T-helper 2 cell treated with Interferon-gamma antibody and Interleukin-4, amounts not matched to agents 100 ng/mL and 5 ng/mL, for 36 hours (primary cell): ENCODE measurements around the gene LSMEM2. TPM values are rescaled to one million over a fixed set of nuclear protein-coding genes. Genes with fewer than 3 reads are reported as not detected.
"Not testable (repeated sequence)": the region's sequence is repeated elsewhere in the genome, so short reads cannot be mapped to it uniquely, and the experiment has no call there.

ENCODE experiments used
- intact Hi-C: fragments of 100-400 bp; cut with micrococcal nuclease; formaldehyde crosslinking; loops from one replicate; pipeline ENCODE4 v1.15.1; 2023
- total RNA-seq: library from RNA; stranded (reverse); gene quantifications from 2 replicates; pipeline ENCODE4 v1.2.3, GENCODE V29; 2022

LSMEM2 gene
- total RNA-seq, 1 donor from 2014 or later, result not detected

GRCh38 chr3:50263478-50264382, 15.2 kb upstream of the LSMEM2 start:
- intact Hi-C loops, result no loop called here

- intact Hi-C loops, result no loop called here
Observed at GRCh38 chr3:50264383-50264963, 14.4 kb upstream of the LSMEM2 start.

GRCh38 chr3:50264964-50265485, 13.9 kb upstream of the LSMEM2 start:
- intact Hi-C loops, result no loop called here

GRCh38 chr3:50265571-50265970, 13.3 kb upstream of the LSMEM2 start:
- intact Hi-C loops, result no loop called here

- intact Hi-C loops, result no loop called here
Observed at GRCh38 chr3:50266017-50266416, 12.9 kb upstream of the LSMEM2 start.

GRCh38 chr3:50266836-50267235, 12.1 kb upstream of the LSMEM2 start:
- intact Hi-C loops, result no loop called here

- intact Hi-C loops, result no loop called here
Observed at GRCh38 chr3:50267280-50267913, 11.5 kb upstream of the LSMEM2 start.

GRCh38 chr3:50268276-50268675, 10.6 kb upstream of the LSMEM2 start:
- intact Hi-C loops, result no loop called here

- intact Hi-C loops, result no loop called here
Observed at GRCh38 chr3:50268703-50269451, 10.0 kb upstream of the LSMEM2 start, which contains the start of gene SEMA3B. Gene SEMA3B, plus strand, starts transcription at chr3:50269147. Its CDS starts 94 bp downstream, at chr3:50269241.

- intact Hi-C loops, result no loop called here
Observed at GRCh38 chr3:50269460-50269859, 9.4 kb upstream of the LSMEM2 start.

GRCh38 chr3:50269977-50270413, 8.9 kb upstream of the LSMEM2 start:
- intact Hi-C loops, result no loop called here

GRCh38 chr3:50270422-50271224, 8.3 kb upstream of the LSMEM2 start:
- intact Hi-C loops, result no loop called here

- intact Hi-C loops, result no loop called here
Observed at GRCh38 chr3:50271314-50271936, 7.5 kb upstream of the LSMEM2 start.

- intact Hi-C loops, result not testable (repeated sequence)
Observed at GRCh38 chr3:50272538-50272910, 6.4 kb upstream of the LSMEM2 start.

GRCh38 chr3:50272911-50273688, 5.8 kb upstream of the LSMEM2 start:
- intact Hi-C loops, result loop anchor here (1.0 kb wide), 5 partner anchors 13 to 152 kb away; no protein-coding TSS in a partner anchor

GRCh38 chr3:50273689-50274065, 5.2 kb upstream of the LSMEM2 start:
- intact Hi-C loops, result loop anchor here (1.0 kb wide), 6 partner anchors 13 to 152 kb away; no protein-coding TSS in a partner anchor

GRCh38 chr3:50274371-50275104, 4.3 kb upstream of the LSMEM2 start:
- intact Hi-C loops, result loop anchor here (1.0 kb wide), 1 partner anchor 50 kb away; no protein-coding TSS in a partner anchor
